Gastrocnemius medialis (tissue), 4 donors: Measurements from ENCODE around the gene DMTF1.

Experiments
- CTCF ChIP-seq, 5 experiments: fragments of 450-650 bp in 3 of 5; fragments of 200-600 bp in 2 of 5; sonication (generic) in 2 of 5; IDR thresholded peaks in 4 of 5; conservative IDR thresholded peaks in 1 of 5; 1 replicate in 4 of 5; 2 replicates in 1 of 5; pipeline ENCODE4 v1.5.1; 2016 to 2019; ENCODE audit warnings: antibody characterized with exemption in 5 of 5, mild to moderate bottlenecking in 3 of 5, moderate library complexity in 3 of 5
- POLR2A ChIP-seq, 2 donors: fragments of 450-650 bp; IDR thresholded peaks; one replicate each; pipeline ENCODE4 v1.6.1; 2017; ENCODE audit warnings: antibody characterized with exemption in 2 of 2, mild to moderate bottlenecking in 2 of 2, moderate library complexity in 2 of 2

DNA sequence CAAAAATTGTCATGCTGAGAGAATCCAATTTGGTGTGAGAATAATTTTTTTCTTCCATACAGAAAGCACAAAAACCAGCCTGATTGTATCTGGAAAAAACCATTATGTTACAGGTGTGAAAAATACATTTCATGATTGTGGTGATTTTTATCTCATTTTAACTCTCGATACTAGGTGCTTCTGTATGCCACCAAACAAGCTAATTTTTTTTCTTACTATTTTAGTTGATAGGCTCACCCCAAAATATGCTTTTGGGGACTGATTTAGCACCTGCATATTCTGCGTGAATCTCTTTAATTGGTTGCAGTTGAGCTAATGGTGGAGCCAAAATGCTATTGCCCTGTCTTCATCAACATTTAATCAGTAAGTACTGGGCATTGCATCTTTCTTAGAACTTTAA is 1.9 kb downstream of the DMTF1 start:
- TF ChIP-seq CTCF (IDR thresholded peaks at IDR 0.05 in 4 of 5, conservative IDR thresholded peaks at IDR 0.05 in 1 of 5) (no peak), POLR2A (IDR thresholded peaks at IDR 0.05) (no peak)
